Astrocyte of the cerebellum (primary cell): ENCODE measurements around the gene ARL14EPL.

Experiments used
- DNase-seq: peaks from one replicate; pipeline ENCODE4 v3.0.0-alpha.2; 2011; ENCODE audit warnings: low read depth
- H3K4me3 ChIP-seq: 2 replicates; pipeline ENCODE4 v1.5.1; 2011; ENCODE audit warnings: mild to moderate bottlenecking, low read depth, low read length, moderate library complexity
- in situ Hi-C: cut with HindIII; loops from 2 replicates; pipeline ENCODE4 v1.10.0; 2017; ENCODE audit warnings: low sequenced_read_pairs
- TF ChIP-seq, protein P1 (sequence below): IDR thresholded peaks from 2 replicates; pipeline ENCODE4 v1.5.1; 2012; ENCODE audit warnings: low read length, low read depth, moderate library complexity, mild to moderate bottlenecking; ENCODE audit errors: missing control alignments

The ARL14EPL gene

DNA sequence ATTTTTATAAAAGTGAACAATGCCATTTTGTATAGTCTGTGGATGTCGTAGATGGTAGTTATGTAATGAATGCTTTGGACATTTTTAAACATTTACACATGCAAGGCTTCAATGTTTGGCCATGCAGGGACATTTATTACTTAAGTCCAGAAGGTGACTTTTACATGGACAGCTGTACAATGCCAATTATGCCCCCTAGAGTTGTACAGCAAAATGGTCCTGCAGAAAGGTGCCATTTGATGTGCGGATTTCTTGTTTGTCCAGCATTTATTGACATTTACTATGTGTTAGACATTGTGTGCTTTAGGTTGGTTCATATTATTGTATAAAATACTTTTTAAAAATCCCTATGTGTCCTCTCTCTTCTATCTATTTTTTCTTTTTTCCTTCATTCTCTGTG is 30.1 kb downstream of the ARL14EPL start:
- TF ChIP-seq, protein P1, sequence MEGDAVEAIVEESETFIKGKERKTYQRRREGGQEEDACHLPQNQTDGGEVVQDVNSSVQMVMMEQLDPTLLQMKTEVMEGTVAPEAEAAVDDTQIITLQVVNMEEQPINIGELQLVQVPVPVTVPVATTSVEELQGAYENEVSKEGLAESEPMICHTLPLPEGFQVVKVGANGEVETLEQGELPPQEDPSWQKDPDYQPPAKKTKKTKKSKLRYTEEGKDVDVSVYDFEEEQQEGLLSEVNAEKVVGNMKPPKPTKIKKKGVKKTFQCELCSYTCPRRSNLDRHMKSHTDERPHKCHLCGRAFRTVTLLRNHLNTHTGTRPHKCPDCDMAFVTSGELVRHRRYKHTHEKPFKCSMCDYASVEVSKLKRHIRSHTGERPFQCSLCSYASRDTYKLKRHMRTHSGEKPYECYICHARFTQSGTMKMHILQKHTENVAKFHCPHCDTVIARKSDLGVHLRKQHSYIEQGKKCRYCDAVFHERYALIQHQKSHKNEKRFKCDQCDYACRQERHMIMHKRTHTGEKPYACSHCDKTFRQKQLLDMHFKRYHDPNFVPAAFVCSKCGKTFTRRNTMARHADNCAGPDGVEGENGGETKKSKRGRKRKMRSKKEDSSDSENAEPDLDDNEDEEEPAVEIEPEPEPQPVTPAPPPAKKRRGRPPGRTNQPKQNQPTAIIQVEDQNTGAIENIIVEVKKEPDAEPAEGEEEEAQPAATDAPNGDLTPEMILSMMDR, result no peak
- DNase-seq, result no peak
- no peak overlapping the region for H3K4me3 ChIP-seq
- in situ Hi-C loops, result no loop called here

DNA sequence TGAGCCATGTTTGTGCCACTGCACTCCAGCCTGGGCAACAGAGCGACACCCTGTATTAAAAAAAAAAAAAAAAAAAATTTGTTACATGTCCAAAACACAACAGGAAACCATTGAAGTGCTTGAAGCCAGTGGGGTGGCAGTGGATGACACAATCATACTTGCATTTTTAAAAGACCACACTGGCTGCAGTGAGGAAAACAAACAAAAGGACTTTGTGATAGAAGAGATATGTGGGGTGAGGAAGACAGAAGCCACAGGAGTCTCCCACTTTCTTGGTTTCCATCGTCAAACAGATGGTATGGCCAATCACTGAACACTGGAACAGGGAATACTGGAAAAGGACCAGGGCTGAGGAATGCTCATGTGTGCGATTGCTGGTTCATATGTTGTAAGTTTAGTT is 31.7 kb downstream of the ARL14EPL start:
- DNase-seq, result peak; percentile 18
- TF ChIP-seq, protein P1, result no peak
- in situ Hi-C loops, result no loop called here
- no peak overlapping the region for H3K4me3 ChIP-seq

DNA sequence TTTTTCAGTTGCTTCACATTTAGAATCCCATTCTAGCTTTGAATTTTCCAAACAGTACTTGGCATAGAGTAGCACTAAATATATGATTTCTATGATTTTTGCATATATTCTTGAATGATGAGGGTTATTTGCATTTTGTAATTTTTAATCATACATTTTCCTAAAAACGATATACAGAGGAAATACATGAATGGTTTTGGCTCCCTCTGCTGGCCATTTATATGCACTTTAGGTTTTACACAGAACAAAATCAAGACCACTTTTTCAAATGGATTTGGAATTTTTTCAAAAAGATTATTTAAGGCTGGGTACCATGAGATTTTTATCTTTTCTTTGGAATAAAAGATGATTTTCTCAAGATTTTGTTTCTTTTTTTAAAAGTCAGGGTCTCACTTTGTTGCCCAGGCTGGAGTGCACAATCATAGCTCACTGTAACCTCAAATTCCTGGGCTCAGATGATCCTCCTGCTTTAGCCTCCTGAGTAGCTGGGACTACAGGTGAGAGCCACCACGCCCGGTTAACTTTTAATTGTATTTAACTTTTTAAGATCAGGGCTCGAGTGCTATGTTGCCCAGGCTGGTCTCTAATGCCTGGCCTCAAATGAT is 35.9 kb downstream of the ARL14EPL start:
- in situ Hi-C loops, result no loop called here
- TF ChIP-seq, protein P1, result peak; percentile 44
- peak; percentile 60 for DNase-seq
- H3K4me3 ChIP-seq, result no peak overlapping the region

DNA sequence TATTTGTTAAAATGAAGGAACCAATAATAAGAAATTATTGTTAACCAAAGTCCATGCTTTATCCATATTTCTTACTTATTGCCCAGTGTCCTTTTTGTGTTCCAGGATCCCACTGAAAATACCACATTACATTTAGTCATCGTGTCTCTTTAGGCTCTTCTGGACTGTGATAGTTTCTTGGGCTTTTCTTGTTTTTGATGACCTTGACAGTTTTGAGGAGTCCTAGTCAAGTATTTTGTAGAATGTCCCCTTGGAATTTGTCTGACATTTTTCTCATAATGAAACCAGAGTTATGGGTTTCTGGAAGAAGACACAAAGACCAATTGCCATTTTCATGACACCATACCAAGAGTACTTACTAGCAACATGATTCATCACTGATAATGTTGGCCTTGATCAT is 38.9 kb downstream of the ARL14EPL start:
- in situ Hi-C loops, result no loop called here
- H3K4me3 ChIP-seq, result no peak overlapping the region
- TF ChIP-seq, protein P1, result no peak
- DNase-seq, result no peak

- DNase-seq, result no peak
- TF ChIP-seq, protein P1, result no peak
- in situ Hi-C loops, result no loop called here
- no peak overlapping the region for H3K4me3 ChIP-seq
Measured at GRCh38 chr5:116075191-116075831, 43.0 kb downstream of the ARL14EPL start.

DNA sequence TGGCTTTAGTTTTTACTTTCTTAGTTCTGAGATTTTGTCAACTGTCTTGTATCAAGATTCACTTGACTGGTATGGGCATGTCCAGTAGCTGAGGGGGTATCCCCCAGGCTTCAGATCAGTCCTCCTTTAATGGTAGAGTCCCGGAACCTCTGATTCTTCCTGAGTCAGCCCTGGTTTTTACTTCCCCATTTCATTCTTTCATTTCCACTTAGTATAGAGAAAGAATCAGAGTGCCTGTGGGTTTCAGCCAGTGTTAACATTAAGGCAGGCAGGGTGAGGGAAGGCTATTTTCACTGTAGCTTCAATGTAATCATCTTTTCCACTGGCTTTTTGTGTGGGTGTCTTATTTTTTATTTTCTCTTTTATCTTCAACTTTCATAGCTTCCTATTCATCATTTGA is 44.2 kb downstream of the ARL14EPL start:
- in situ Hi-C loops, result no loop called here
- H3K4me3 ChIP-seq, result no peak overlapping the region
- TF ChIP-seq, protein P1, result no peak
- no peak for DNase-seq
